B cell (primary cell): ENCODE results near the gene SCAF11. TPM values are rescaled to one million over a fixed set of nuclear protein-coding genes. Genes with fewer than 3 reads are reported as not detected.

Experiments
- ATAC-seq: fragments of 200-7000 bp; cut with Tn5 transposase; one replicate; pipeline ENCODE4 v1.10.0; 2021; ENCODE audit warnings: low read depth, mild to moderate bottlenecking, moderate number of reproducible peaks, moderate library complexity
- CTCF ChIA-PET: fragments of 350-600 bp; sonication (Branson Sonifier 250); formaldehyde crosslinking; loops from one replicate; lab custom pipeline; 2021; ENCODE audit warnings: antibody characterized with exemption, inconsistent platforms; lab: Charles Lee
- POLR2A ChIA-PET: fragments of 350-600 bp; sonication (Branson Sonifier 250); formaldehyde crosslinking; loops from one replicate; lab custom pipeline; 2021; ENCODE audit warnings: antibody characterized with exemption; lab: Charles Lee
- DNase-seq: peaks from one replicate; pipeline ENCODE4 v3.0.0; 2013
- H2AFZ ChIP-seq: 2 replicates; pipeline ENCODE4 v1.6.1; 2012; ENCODE audit warnings: mild to moderate bottlenecking, low read depth, low read length; ENCODE audit not compliant: insufficient read depth, poor library complexity, severe bottlenecking
- H3K27ac ChIP-seq, 2 donors: 1 replicate in 1 of 2; 2 replicates in 1 of 2; pipeline ENCODE4 v1.5.1; 2012 to 2013; ENCODE audit warnings: low read length in 2 of 2, mild to moderate bottlenecking in 2 of 2, moderate library complexity in 1 of 2
- H3K27me3 ChIP-seq, 4 experiments: fragments of 200-600 bp in 1 of 4; sonication (generic) in 1 of 4; replicated peaks in 1 of 4; 1 replicate in 2 of 4; 2 replicates in 2 of 4; pipeline versions ENCODE4 v1.6.1 to v1.7.0; 2013 to 2016; ENCODE audit warnings: low read length in 3 of 4, mild to moderate bottlenecking in 2 of 4, mixed read lengths in 1 of 4, moderate library complexity in 1 of 4; ENCODE audit not compliant: insufficient read depth in 4 of 4, control insufficient read depth in 3 of 4; ENCODE audit errors: control extremely low read depth in 1 of 4
- H3K36me3 ChIP-seq, 2 experiments: replicated peaks in 1 of 2; 1 replicate in 1 of 2; 2 replicates in 1 of 2; pipeline versions ENCODE4 v1.6.1 to v1.7.1; 2013; ENCODE audit warnings: low read length in 1 of 2; ENCODE audit not compliant: insufficient read depth in 2 of 2, control insufficient read depth in 1 of 2; ENCODE audit errors: control extremely low read depth in 1 of 2, extremely low read depth in 1 of 2
- H3K4me1 ChIP-seq, 2 donors: fragments of 200-600 bp in 1 of 2; sonication (generic) in 1 of 2; 1 replicate in 1 of 2; 2 replicates in 1 of 2; pipeline versions ENCODE4 v1.5.1 to v1.6.1; 2013 to 2017; ENCODE audit warnings: low read length in 2 of 2; ENCODE audit not compliant: control insufficient read depth in 2 of 2, insufficient read depth in 2 of 2
- H3K4me2 ChIP-seq: replicated peaks from 2 replicates; pipeline ENCODE3; 2012; ENCODE audit warnings: mild to moderate bottlenecking, low read depth, low read length; ENCODE audit not compliant: poor library complexity, severe bottlenecking
- H3K4me3 ChIP-seq, 5 experiments: fragments of 200-600 bp in 1 of 5; sonication (generic) in 1 of 5; 1 replicate in 3 of 5; 2 replicates in 2 of 5; pipeline versions ENCODE4 v1.5.1 to v1.7.0; 2011 to 2016; ENCODE audit warnings: low read length in 4 of 5, mild to moderate bottlenecking in 4 of 5, low read depth in 2 of 5, control low read depth in 1 of 5, moderate library complexity in 1 of 5; ENCODE audit not compliant: insufficient read depth in 1 of 5; ENCODE audit errors: control extremely low read depth in 1 of 5, extremely low read depth in 1 of 5
- H3K79me2 ChIP-seq: fragments of 200-600 bp; sonication (generic); one replicate; pipeline ENCODE4 v1.6.0; 2016; ENCODE audit warnings: low read length; ENCODE audit not compliant: control insufficient read depth, insufficient read depth
- H3K9ac ChIP-seq: fragments of 200-600 bp; sonication (generic); 2 replicates; pipeline ENCODE4 v1.6.1; 2017; ENCODE audit warnings: mild to moderate bottlenecking, low read length, moderate library complexity
- H3K9me3 ChIP-seq, 3 donors: one replicate each; pipeline versions ENCODE4 v1.6.1 to v1.7.1; 2013; ENCODE audit warnings: low read length in 2 of 3; ENCODE audit not compliant: control insufficient read depth in 2 of 3, insufficient read depth in 1 of 3; ENCODE audit errors: control extremely low read depth in 1 of 3
- H4K20me1 ChIP-seq: 2 replicates; pipeline ENCODE4 v1.6.0; 2012; ENCODE audit warnings: mild to moderate bottlenecking, low read length; ENCODE audit not compliant: insufficient read depth, control insufficient read depth, poor library complexity, severe bottlenecking
- H3K27ac Mint-ChIP-seq: one replicate; pipeline ENCODE4 v1.8.0; 2021; ENCODE audit warnings: mixed read lengths
- H3K27me3 Mint-ChIP-seq: one replicate; pipeline ENCODE4 v1.8.0; 2021; ENCODE audit warnings: mixed read lengths
- H3K4me1 Mint-ChIP-seq: one replicate; pipeline ENCODE4 v1.8.0; 2021; ENCODE audit warnings: mixed read lengths
- H3K4me3 Mint-ChIP-seq: one replicate; pipeline ENCODE4 v1.8.0; 2021; ENCODE audit warnings: mixed read lengths
- H3K9me3 Mint-ChIP-seq: one replicate; pipeline ENCODE4 v1.8.0; 2022; ENCODE audit warnings: mixed read lengths; ENCODE audit not compliant: insufficient read depth
- CTCF ChIP-seq: fragments of 200-600 bp; IDR thresholded peaks from one replicate; pipeline ENCODE4 v1.8.0; 2022; ENCODE audit warnings: antibody characterized with exemption, mild to moderate bottlenecking
- EZH2 ChIP-seq: IDR thresholded peaks from 2 replicates; pipeline ENCODE4 v1.6.1; 2012; ENCODE audit warnings: borderline replicate concordance, low read depth, mild to moderate bottlenecking, moderate library complexity, low read length; ENCODE audit not compliant: insufficient read depth, poor library complexity, severe bottlenecking
- WGBS: methylation state at CpG from one replicate; pipeline ENCODE4 v1.1.5; 2013; ENCODE audit warnings: missing lambda C conversion rate; ENCODE audit not compliant: insufficient coverage; 5-methylcytosine and 5-hydroxymethylcytosine counted together
- intact Hi-C: fragments of 100-400 bp; cut with micrococcal nuclease; formaldehyde crosslinking; loops from one replicate; pipeline ENCODE4 v1.10.0; 2022
- polyA plus RNA-seq: library from polyadenylated mRNA; depleted of rRNA; stranded (reverse); fragments of >200 nt; gene quantifications from 2 replicates; pipeline ENCODE4 v1.2.3, GENCODE V29; 2012
- total RNA-seq, 2 donors: library from RNA; stranded (reverse); fragments of 120-200 nt in 1 of 2; gene quantifications; 1 replicate in 1 of 2; 2 replicates in 1 of 2; pipeline versions ENCODE4 v1.2.3 to v1.2.4, GENCODE V29; 2013 to 2022

Gene SCAF11
- total and polyA plus RNA-seq, 2 donors (not counting 1 experiment from before 2014, with no cell fraction given): 76.1 to 247 TPM

- no peak overlapping the region for H3K9ac ChIP-seq
- no peak overlapping the region for H3K27ac ChIP-seq
- ATAC-seq: no peak
- 96% methylated on average over 2 of the region's 2 CpGs for WGBS
- no peak overlapping the region for H3K4me2 ChIP-seq
- no peaks in the 10 kb centered on the region for H4K20me1 ChIP-seq
- CTCF ChIA-PET: interaction anchor here (0.7 kb wide), 1 partner anchor 42 kb away, joined by 3 read pairs; no protein-coding TSS in a partner anchor
- TF ChIP-seq CTCF (no peak), EZH2 (no peak)
- no peak for DNase-seq
- no peaks in the 10 kb centered on the region for H3K9me3 Mint-ChIP-seq
- H3K4me3 Mint-ChIP-seq: no peak overlapping the region
- H3K27ac Mint-ChIP-seq: no peak overlapping the region
- no peaks in the 10 kb centered on the region for H3K36me3 ChIP-seq
- peaks cover 0 to 7% of the 10 kb centered on the region in 2 donors for H3K4me1 ChIP-seq
- peaks cover 11% of the 10 kb centered on the region for H3K4me1 Mint-ChIP-seq
- no peaks in the 10 kb centered on the region for H3K27me3 Mint-ChIP-seq
- peaks cover 5% of the 10 kb centered on the region for H3K79me2 ChIP-seq
- H3K27me3 ChIP-seq: no peaks in the 10 kb centered on the region
- POLR2A ChIA-PET: no interaction called here
- no peak overlapping the region for H2AFZ ChIP-seq
- no peak overlapping the region for H3K4me3 ChIP-seq
- peaks cover 0 to 3% (median 0%) of the 10 kb centered on the region in 3 donors for H3K9me3 ChIP-seq
- intact Hi-C loops: loop anchor here (5.0 to 10.0 kb wide), 4 partner anchors 37 to 1223 kb away; partner anchors contain the start of gene ANO6
Observed at GRCh38 chr12:45994736-45995135, 4.4 kb upstream of the SCAF11 start.
